Smooth muscle cell of the pulmonary artery (primary cell): ENCODE results near the gene NEDD9. TPM values are rescaled to one million over a fixed set of nuclear protein-coding genes. Genes with fewer than 3 reads are reported as not detected.

Experiments
- total RNA-seq: library from RNA; depleted of rRNA; stranded (reverse); fragments of >200 nt; gene quantifications from 2 replicates; pipeline ENCODE4 v1.2.3, GENCODE V29; 2014

The NEDD9 gene
- total RNA-seq, result 8.7 and 20.9 TPM in 2 replicates

GRCh38 chr6:11232193-11232769 lies at the start of gene NEDD9:
NEDD9 (minus strand) TSS chr6:11232668; CDS start chr6:11232515, 153 bp downstream.

Other genes with a start within 250 kb of the NEDD9 start
- 0.46 and 0.85 TPM in 2 replicates for gene ELOVL2, start 188.4 kb downstream of the NEDD9 start, total RNA-seq
- gene SMIM13, start 138.8 kb downstream of the NEDD9 start, total RNA-seq, result 9.2 and 12.0 TPM in 2 replicates
- not detected in 2 replicates for gene ERVFRD-1, start 120.9 kb downstream of the NEDD9 start, total RNA-seq